ENCODE measurements around the gene SYT5. TPM values are rescaled to one million over a fixed set of nuclear protein-coding genes. Genes with fewer than 3 reads are reported as not detected.

Gene SYT5
- total and polyA plus RNA-seq, 9 of the 15 experiments (the other 6 are each of a cell fraction or from before 2014, with no cell fraction given), result 1.3 to 20.9 (median 8.8) TPM

- intact Hi-C loops (cut with micrococcal nuclease) (no loop called here), in situ Hi-C loops (cut with MboI) (no loop called here)
- no peaks in the 10 kb centered on the region for H4K20me1 ChIP-seq (replicated peaks; ENCODE audit: control insufficient read depth, insufficient read depth, low read length)
- H3K4me3 ChIP-seq, result no peak overlapping the region
- no peaks in the 10 kb centered on the region for H3K9me3 ChIP-seq (replicated peaks; ENCODE audit: control insufficient read depth, insufficient read depth, low read depth, low read length)
- no peak overlapping the region for H3K9ac ChIP-seq (ENCODE audit: insufficient read depth in 1 of 2, low read depth in 2 of 2, low read length in 2 of 2)
- FAIRE-seq (no peak), ATAC-seq (no peak), DNase-seq (ENCODE audit: extremely low read depth in 1 of 4, low spot score in 3 of 4) (no peak)
- peaks cover 3% of the 10 kb centered on the region for H3K9me1 ChIP-seq (ENCODE audit: control insufficient read depth, insufficient read depth, low read length)
- H2AFZ ChIP-seq (ENCODE audit: low read depth, low read length), result no peak overlapping the region
- no peaks in the 10 kb centered on the region for H3K27me3 ChIP-seq (ENCODE audit: control insufficient read depth in 2 of 2, insufficient read depth in 2 of 2, low read length in 2 of 2)
- H3K79me2 ChIP-seq (ENCODE audit: control insufficient read depth, insufficient read depth, low read length), result no peaks in the 10 kb centered on the region
- BruUV-seq (replicated peaks), result TSS peak; percentile 78
- H3K36me3 ChIP-seq (ENCODE audit: control insufficient read depth, insufficient read depth, low read length), result peaks cover 88% of the 10 kb centered on the region
- no peak overlapping the region for H3K4me2 ChIP-seq (ENCODE audit: insufficient read depth, low read length)
- 85% methylated on average over 15 of the region's 17 CpGs for WGBS (ENCODE audit: insufficient coverage, low coverage, missing lambda C conversion rate)
- POLR2A ChIA-PET, result interaction anchor here (0.7 to 1.2 kb wide), 3 partner anchors 9 to 159 kb away, joined by 3 to 9 read pairs (median 6); no protein-coding TSS in a partner anchor
- no peak for TF ChIP-seq MYNN (IDR thresholded peaks at IDR 0.05)
- TF ChIP-seq MYNN (CRISPR knock-in tag; IDR thresholded peaks at IDR 0.05), result no peak
- no peak for TF ChIP-seq SMAD4 (CRISPR knock-in tag; conservative IDR thresholded peaks at IDR 0.05)
- TF ChIP-seq POLR2A (conservative IDR thresholded peaks at IDR 0.05), result no peak
- peak; percentile 50; the same call in 1 of the 2 replicates for TF ChIP-seq POLR2G (IDR thresholded peaks at IDR 0.05; ENCODE audit: low read depth, low read length)
- TF ChIP-seq KAT2B (IDR thresholded peaks at IDR 0.05; ENCODE audit: low read depth, low read length), result no peak
- TF ChIP-seq CTCF (IDR thresholded peaks at IDR 0.05 in 2 of 3, conservative IDR thresholded peaks at IDR 0.05 in 1 of 3; ENCODE audit: insufficient read depth in 2 of 3, low read depth in 1 of 3, low read length in 3 of 3), result no peak
- TF ChIP-seq RFX7 (CRISPR knock-in tag; IDR thresholded peaks at IDR 0.05), result no peak
- H3K4me1 ChIP-seq (replicated peaks in 1 of 2; ENCODE audit: control insufficient read depth in 2 of 2, insufficient read depth in 2 of 2, low read length in 2 of 2), result peaks cover 0 to 46% of the 10 kb centered on the region in 2 experiments; a peak in 1 of 5 replicates
- CTCF ChIA-PET (ENCODE audit: low intra/inter-chr PET ratio), result no interaction called here
- no peak overlapping the region for H3K27ac ChIP-seq (ENCODE audit: extremely low read depth, low read depth, low read length)
Observed at GRCh38 chr19:55229789-55230182, 49.7 kb upstream of the SYT5 start.
